Natural killer cell (primary cell): ENCODE results near the gene L3MBTL4. TPM values are rescaled to one million over a fixed set of nuclear protein-coding genes. Genes with fewer than 3 reads are reported as not detected.

Source experiments
- ATAC-seq, 3 donors: fragments of 150-1000 bp in 2 of 3; fragments of 200-7000 bp in 1 of 3; cut with Tn5 transposase; 1 replicate in 1 of 3; 2 replicates in 2 of 3; pipeline ENCODE4 v1.10.0; 2021; ENCODE audit warnings: mild to moderate bottlenecking in 2 of 3, moderate library complexity in 2 of 3
- DNase-seq, 2 donors: peaks; one replicate each; pipeline versions ENCODE4 v3.0.0 to v3.0.0-alpha.2; 2013 to 2021; ENCODE audit warnings: mixed read lengths in 1 of 2
- H3K27ac ChIP-seq: one replicate; pipeline ENCODE4 v1.5.1; 2013; ENCODE audit warnings: mild to moderate bottlenecking, low read length
- H3K27me3 ChIP-seq: one replicate; pipeline ENCODE4 v1.6.1; 2013; ENCODE audit warnings: low read length; ENCODE audit not compliant: control insufficient read depth, insufficient read depth
- H3K36me3 ChIP-seq: one replicate; pipeline ENCODE4 v1.6.1; 2013; ENCODE audit warnings: low read length; ENCODE audit not compliant: control insufficient read depth, insufficient read depth
- H3K4me1 ChIP-seq: one replicate; pipeline ENCODE4 v1.6.1; 2013; ENCODE audit warnings: low read length; ENCODE audit not compliant: control insufficient read depth, insufficient read depth
- H3K4me3 ChIP-seq: one replicate; pipeline ENCODE4 v1.5.1; 2013; ENCODE audit warnings: low read length
- H3K9me3 ChIP-seq: one replicate; pipeline ENCODE4 v1.6.1; 2013; ENCODE audit warnings: low read length; ENCODE audit not compliant: control insufficient read depth, insufficient read depth
- H3K27ac Mint-ChIP-seq, 2 donors: one replicate each; pipeline ENCODE4 v1.8.0; 2022; ENCODE audit warnings: mild to moderate bottlenecking in 2 of 2, mixed read lengths in 2 of 2, moderate library complexity in 1 of 2
- H3K27me3 Mint-ChIP-seq, 2 donors: one replicate each; pipeline ENCODE4 v1.8.0; 2022; ENCODE audit warnings: low read depth in 2 of 2, mixed read lengths in 2 of 2
- H3K36me3 Mint-ChIP-seq: one replicate; pipeline ENCODE4 v1.8.0; 2022; ENCODE audit warnings: mixed read lengths
- H3K4me1 Mint-ChIP-seq, 2 donors: one replicate each; pipeline ENCODE4 v1.8.0; 2022; ENCODE audit warnings: mixed read lengths in 2 of 2
- H3K4me3 Mint-ChIP-seq: one replicate; pipeline ENCODE4 v1.8.0; 2022; ENCODE audit warnings: mild to moderate bottlenecking, moderate library complexity, mixed read lengths
- H3K9me3 Mint-ChIP-seq, 2 donors: one replicate each; pipeline ENCODE4 v1.8.0; 2022; ENCODE audit warnings: mixed read lengths in 2 of 2
- WGBS: methylation state at CpG from one replicate; pipeline ENCODE4 v1.1.7; 2013; ENCODE audit warnings: missing lambda C conversion rate; ENCODE audit not compliant: insufficient coverage; 5-methylcytosine and 5-hydroxymethylcytosine counted together
- intact Hi-C: fragments of 100-400 bp; cut with micrococcal nuclease; formaldehyde crosslinking; loops from one replicate; pipeline ENCODE4 v1.14.2; 2022
- total RNA-seq, 4 donors: library from RNA; stranded (reverse); fragments of 120-200 nt in 1 of 4; gene quantifications; one replicate each; pipeline versions ENCODE4 v1.2.3 to v1.2.4, GENCODE V29; 2013 to 2022
- TF ChIP-seq, protein P1 (sequence below): fragments of 200-600 bp; IDR thresholded peaks from one replicate; pipeline ENCODE4 v1.8.0; 2022; ENCODE audit warnings: antibody characterized with exemption

The L3MBTL4 gene
- total RNA-seq, 3 donors from 2014 or later (not counting 1 experiment from before 2014, with no cell fraction given), result 27.9 to 34.2 (median 30.0) TPM

DNA sequence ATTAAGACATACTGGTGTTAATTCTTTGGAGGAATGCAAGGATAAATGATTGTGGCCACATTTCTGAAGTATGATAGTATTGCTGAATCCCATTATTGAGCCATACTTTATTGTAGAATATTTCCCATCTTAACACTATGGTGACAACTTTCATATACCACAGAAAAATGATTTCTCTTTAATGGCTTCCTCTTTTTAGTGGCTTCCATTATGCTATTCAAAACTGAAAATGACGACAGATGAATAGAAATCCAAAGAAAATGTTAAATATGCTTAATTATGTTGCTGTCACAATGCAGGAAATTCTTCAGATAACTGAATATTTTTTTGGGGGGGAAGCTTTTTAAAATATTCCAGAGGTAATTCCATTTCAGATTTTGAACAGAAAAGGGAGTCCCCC lies 430.5 kb downstream of the L3MBTL4 start:
- DNase-seq (no peak), ATAC-seq (no peak)
- H3K4me1 ChIP-seq, result no peaks in the 10 kb centered on the region
- WGBS, result no CpG with 5 or more reads among the region's 1 CpG
- H3K36me3 Mint-ChIP-seq, result no peaks in the 10 kb centered on the region
- H3K27me3 Mint-ChIP-seq, result no peaks in the 10 kb centered on the region
- intact Hi-C loops, result no loop called here
- no peak overlapping the region for H3K4me3 Mint-ChIP-seq
- H3K4me3 ChIP-seq, result no peak overlapping the region
- no peaks in the 10 kb centered on the region for H3K9me3 ChIP-seq
- no peaks in the 10 kb centered on the region for H3K9me3 Mint-ChIP-seq
- no peaks in the 10 kb centered on the region for H3K4me1 Mint-ChIP-seq
- H3K27ac Mint-ChIP-seq, result no peak overlapping the region
- TF ChIP-seq, protein P1, sequence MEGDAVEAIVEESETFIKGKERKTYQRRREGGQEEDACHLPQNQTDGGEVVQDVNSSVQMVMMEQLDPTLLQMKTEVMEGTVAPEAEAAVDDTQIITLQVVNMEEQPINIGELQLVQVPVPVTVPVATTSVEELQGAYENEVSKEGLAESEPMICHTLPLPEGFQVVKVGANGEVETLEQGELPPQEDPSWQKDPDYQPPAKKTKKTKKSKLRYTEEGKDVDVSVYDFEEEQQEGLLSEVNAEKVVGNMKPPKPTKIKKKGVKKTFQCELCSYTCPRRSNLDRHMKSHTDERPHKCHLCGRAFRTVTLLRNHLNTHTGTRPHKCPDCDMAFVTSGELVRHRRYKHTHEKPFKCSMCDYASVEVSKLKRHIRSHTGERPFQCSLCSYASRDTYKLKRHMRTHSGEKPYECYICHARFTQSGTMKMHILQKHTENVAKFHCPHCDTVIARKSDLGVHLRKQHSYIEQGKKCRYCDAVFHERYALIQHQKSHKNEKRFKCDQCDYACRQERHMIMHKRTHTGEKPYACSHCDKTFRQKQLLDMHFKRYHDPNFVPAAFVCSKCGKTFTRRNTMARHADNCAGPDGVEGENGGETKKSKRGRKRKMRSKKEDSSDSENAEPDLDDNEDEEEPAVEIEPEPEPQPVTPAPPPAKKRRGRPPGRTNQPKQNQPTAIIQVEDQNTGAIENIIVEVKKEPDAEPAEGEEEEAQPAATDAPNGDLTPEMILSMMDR, result no peak
- no peaks in the 10 kb centered on the region for H3K27me3 ChIP-seq
- no peaks in the 10 kb centered on the region for H3K36me3 ChIP-seq
- no peak overlapping the region for H3K27ac ChIP-seq

DNA sequence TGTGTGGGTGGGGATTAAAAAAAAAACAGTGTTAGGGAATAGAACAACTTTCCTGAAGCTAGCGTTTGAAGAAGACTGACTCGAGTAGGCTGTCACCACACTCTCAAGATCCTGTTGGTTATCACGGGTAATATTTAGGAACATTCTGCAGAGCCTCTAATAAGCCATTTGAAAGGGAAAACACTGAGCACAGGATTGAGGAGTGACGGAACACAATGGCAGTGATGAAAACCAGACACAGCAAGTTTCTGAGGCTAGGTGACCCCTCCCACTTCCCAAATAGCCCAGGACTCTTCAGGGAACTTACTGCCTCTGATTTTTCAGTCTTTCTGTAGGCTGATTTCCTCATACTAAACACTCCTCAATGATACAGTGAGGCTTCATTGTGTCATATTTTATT lies 431.2 kb downstream of the L3MBTL4 start:
- Histone ChIP-seq H3K36me3 (no peaks in the 10 kb centered on the region), H3K27me3 (no peaks in the 10 kb centered on the region), H3K4me1 (no peaks in the 10 kb centered on the region), H3K9me3 (no peaks in the 10 kb centered on the region), H3K27ac (no peak overlapping the region), H3K4me3 (no peak overlapping the region)
- H3K9me3 Mint-ChIP-seq, result no peaks in the 10 kb centered on the region
- no peaks in the 10 kb centered on the region for H3K36me3 Mint-ChIP-seq
- H3K4me3 Mint-ChIP-seq, result no peak overlapping the region
- 93% methylated on average over 4 of the region's 4 CpGs for WGBS
- intact Hi-C loops, result no loop called here
- no peak overlapping the region for H3K27ac Mint-ChIP-seq
- TF ChIP-seq, protein P1, result no peak
- no peaks in the 10 kb centered on the region for H3K27me3 Mint-ChIP-seq
- H3K4me1 Mint-ChIP-seq, result no peaks in the 10 kb centered on the region
- ATAC-seq, result no peak
- no peak for DNase-seq

DNA sequence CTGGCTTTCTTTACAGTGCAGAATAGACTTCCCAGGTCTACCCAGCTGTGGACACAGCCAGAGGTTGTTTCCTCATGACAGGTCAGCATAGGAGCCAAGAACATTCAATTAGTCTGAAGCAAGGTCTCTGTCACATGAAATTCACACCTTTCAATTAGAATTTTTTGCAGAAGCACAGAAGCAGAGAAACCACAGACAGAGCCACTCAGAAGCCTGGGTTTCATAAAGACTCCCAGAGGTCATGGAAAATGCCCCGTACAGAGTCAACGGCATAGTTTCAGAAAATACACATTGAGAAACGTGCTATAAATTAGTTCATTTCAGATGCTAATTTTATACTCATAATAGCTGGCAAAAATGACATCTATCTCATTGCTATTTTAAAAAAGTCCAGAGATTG lies 432.4 kb downstream of the L3MBTL4 start:
- no peak overlapping the region for H3K4me3 ChIP-seq
- H3K27ac ChIP-seq, result no peak overlapping the region
- DNase-seq, result no peak
- H3K36me3 ChIP-seq, result no peaks in the 10 kb centered on the region
- Mint-ChIP-seq H3K27ac (no peak overlapping the region), H3K36me3 (no peaks in the 10 kb centered on the region), H3K27me3 (no peaks in the 10 kb centered on the region), H3K4me3 (no peak overlapping the region), H3K9me3 (no peaks in the 10 kb centered on the region), H3K4me1 (no peaks in the 10 kb centered on the region)
- no peaks in the 10 kb centered on the region for H3K4me1 ChIP-seq
- no peak for ATAC-seq
- 85% methylated on average over 3 of the region's 3 CpGs for WGBS
- TF ChIP-seq, protein P1, result no peak
- no peaks in the 10 kb centered on the region for H3K27me3 ChIP-seq
- intact Hi-C loops, result no loop called here
- no peaks in the 10 kb centered on the region for H3K9me3 ChIP-seq

DNA sequence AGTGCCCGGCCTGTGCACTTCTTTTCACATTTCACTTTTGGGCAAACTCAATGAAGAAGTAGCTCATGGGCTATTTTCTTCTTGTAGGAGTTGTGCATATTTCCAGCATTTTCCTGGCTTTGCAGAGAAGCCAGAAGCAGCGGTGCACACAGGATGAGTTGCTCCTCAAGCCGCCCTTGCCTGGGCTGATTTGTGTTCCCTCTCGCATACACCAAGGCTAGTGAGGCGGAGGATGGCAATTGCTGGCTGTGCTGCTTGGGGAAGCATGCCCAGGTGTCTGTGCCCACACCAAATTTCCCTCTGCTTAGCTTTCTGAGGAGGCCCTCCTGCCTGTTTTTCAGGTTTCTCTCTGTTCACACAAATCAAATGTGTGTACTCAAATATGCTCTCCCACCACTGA lies 434.0 kb downstream of the L3MBTL4 start:
- DNase-seq (no peak), ATAC-seq (no peak)
- H3K27me3 ChIP-seq, result no peaks in the 10 kb centered on the region
- H3K4me3 ChIP-seq, result no peak overlapping the region
- H3K36me3 ChIP-seq, result no peaks in the 10 kb centered on the region
- no peaks in the 10 kb centered on the region for H3K9me3 ChIP-seq
- Mint-ChIP-seq H3K36me3 (no peaks in the 10 kb centered on the region), H3K27ac (no peak overlapping the region), H3K4me3 (no peak overlapping the region), H3K4me1 (peaks cover 0 to 2% of the 10 kb centered on the region in 2 donors), H3K27me3 (no peaks in the 10 kb centered on the region), H3K9me3 (no peaks in the 10 kb centered on the region)
- no peak overlapping the region for H3K27ac ChIP-seq
- TF ChIP-seq, protein P1, result no peak
- intact Hi-C loops, result no loop called here
- WGBS, result 97% methylated on average over 5 of the region's 5 CpGs
- H3K4me1 ChIP-seq, result no peaks in the 10 kb centered on the region
